T-helper 2 cell (primary cell): ENCODE measurements around the gene WDR43.

ENCODE experiments used
- DNase-seq, 5 experiments: peaks; one replicate each; pipeline versions ENCODE4 v3.0.0 to v3.0.0-alpha.2; 2012 to 2022

The WDR43 gene

GRCh38 chr2:28994679-28995078, 100.2 kb downstream of the WDR43 start:
- no peak for DNase-seq

- no peak for DNase-seq
These were observed 101.6 kb downstream of the WDR43 start for GRCh38 chr2:28995765-28996750.

- no peak for DNase-seq
These were observed 102.9 kb downstream of the WDR43 start for GRCh38 chr2:28997237-28997846.
